Stimulated activated naive CD4-positive, alpha-beta T cell treated with Interleukin-2 at 50 U/mL for 16 hours (primary cell): ENCODE data around the gene MYCBPAP.

Experiments used
- DNase-seq: peaks from one replicate; lab custom pipeline; 2025; lab: John Stamatoyannopoulos, UW

Gene MYCBPAP

DNA sequence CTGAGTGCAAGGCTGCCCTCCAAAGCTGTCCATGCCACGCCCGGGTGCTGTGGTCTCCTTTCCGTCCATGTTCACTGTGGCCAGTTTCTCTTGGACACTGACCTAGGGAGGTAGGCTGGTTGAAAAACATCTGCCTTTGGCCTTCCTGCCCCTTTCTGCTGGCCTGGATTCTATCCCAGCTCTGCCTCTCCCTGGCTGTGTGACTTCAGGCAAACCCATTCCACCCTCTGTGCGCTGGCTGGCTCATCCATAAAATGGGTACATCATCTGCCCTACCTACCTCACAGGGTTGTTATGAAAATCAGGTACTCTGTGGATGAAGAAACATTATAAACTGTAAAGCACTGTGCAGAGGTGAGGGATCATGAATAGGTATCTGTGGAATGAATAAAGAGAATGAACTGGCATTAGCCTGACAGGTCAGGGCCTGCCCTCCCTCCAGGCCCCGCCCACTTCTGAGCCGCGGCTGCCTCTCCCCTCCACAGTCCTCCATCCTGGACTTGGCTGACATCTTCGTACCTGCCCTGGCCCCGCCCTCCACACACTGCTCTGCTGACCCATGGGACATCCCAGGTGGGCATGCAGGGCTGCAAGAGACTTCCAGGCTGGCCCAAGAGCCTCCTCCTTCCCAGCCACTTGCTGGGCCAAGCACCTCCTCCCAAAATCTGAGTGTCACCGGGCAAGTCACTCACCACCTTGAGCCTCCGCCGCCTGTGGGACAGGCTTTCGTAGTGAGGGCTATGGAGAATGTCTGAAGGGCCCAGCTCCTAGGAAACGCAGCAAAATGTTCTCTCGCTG is 31.7 kb downstream of the MYCBPAP start:
- DNase-seq, result no peak

- DNase-seq, result no peak
Measured at GRCh38 chr17:50540560-50541401, 32.5 kb downstream of the MYCBPAP start.

- DNase-seq, result no peak
Measured at GRCh38 chr17:50541402-50541715, 33.1 kb downstream of the MYCBPAP start.

DNA sequence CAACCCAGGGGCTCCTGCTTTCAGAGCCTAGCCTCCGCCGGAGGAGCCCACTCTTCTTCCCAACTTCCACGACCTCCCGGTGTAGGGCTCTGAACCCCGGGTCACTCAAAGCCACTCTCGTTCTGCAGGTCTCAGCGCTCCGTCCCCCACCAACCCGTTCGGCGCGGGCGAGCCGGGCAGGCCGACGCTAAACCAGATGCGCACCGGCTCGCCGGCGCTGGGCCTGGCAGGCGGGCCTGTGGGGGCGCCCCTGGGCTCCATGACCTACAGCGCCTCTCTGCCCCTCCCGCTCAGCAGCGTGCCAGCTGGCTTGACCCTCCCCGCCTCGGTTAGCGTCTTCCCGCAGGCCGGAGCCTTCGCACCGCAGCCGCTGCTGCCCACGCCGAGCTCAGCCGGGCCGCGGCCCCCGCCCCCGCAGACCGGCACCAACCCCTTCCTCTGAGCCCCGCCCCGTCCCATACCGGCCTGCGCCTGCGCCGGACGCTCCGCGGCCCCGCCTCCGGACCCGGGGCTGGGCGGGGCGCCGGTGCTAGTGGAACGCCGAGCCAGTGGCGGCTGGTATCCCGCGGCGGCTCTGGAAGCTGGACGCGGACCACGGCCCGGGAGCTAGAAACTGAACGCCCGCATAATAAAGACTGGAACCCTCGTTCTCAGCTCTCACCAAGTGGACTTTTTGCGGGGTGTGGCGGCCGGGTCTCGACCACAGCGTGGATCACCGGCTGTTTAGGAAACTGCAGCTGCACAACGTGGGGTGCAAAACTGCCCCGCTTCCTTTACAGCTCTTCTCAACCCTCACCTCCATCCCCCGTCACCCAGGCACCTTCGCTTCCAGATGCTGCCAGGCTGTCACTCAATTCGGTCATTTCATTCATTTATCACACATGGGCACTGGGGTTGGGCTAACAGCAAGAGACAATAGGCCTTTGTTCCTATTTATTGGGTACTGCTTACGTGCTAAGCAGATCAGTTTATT is 33.8 kb downstream of the MYCBPAP start:
- peak; percentile 82 for DNase-seq

- no peak for DNase-seq
Measured at GRCh38 chr17:50542795-50543774, 34.8 kb downstream of the MYCBPAP start.

DNA sequence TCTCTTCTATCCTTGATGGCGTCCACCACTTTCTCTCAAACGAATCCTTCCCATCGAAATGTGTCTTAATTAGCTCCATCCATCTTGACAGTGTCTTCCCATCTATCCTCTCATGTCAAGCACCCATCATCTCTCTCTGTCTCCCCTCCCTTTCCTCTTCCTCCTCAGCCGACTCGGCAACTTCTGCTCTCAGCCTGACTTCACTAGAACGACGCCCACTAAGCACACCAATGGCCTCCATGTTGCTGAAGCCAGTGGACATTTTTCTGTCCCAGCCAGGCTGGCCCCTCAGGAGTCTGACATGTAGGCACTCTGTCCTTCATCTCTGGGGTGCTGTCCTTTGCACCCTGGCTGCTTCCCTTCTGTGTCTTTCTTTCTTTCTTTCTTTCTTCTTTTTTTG is 36.3 kb downstream of the MYCBPAP start:
- no peak for DNase-seq

- no peak for DNase-seq
Measured at GRCh38 chr17:50545311-50545710, 37.1 kb downstream of the MYCBPAP start.

- no peak for DNase-seq
Measured at GRCh38 chr17:50546701-50547034, 38.4 kb downstream of the MYCBPAP start.

- peak; percentile 86 for DNase-seq
Measured at GRCh38 chr17:50547035-50547735, 38.9 kb downstream of the MYCBPAP start, which contains the start of gene SPATA20. TSS of gene SPATA20 (plus strand) at chr17:50547174. CDS start at chr17:50547209, 35 bp downstream.

DNA sequence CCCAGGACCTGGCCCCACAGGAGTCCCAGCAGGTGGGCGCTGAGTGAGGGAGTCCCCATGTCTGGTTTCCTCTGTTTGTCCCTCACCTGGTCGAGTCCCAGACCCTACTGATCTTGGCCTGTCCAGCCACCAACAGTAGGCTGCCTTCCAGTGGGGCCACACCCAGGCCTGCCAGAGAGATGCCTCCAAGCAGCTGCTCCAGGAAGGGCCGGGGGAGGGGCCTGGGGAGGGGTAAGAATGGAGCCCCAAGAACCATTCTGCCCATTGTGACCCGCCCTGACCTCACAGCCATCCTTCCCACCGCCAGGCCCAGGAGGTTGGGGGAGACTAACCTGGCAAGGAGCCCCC is 39.5 kb downstream of the MYCBPAP start:
- no peak for DNase-seq

DNA sequence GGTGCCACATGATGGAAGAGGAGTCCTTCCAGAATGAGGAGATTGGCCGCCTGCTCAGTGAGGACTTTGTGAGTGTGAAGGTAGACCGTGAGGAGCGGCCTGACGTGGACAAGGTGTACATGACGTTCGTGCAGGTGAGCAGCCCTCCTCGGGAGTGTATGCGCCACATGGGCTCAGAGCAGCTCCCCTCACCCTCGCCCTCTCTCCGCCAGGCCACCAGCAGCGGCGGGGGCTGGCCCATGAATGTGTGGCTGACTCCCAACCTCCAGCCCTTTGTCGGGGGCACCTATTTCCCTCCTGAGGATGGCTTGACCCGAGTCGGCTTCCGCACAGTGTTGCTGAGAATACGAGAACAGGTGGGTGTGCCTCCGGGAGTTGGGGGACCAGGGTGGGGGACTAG is 40.6 kb downstream of the MYCBPAP start:
- no peak for DNase-seq

DNA sequence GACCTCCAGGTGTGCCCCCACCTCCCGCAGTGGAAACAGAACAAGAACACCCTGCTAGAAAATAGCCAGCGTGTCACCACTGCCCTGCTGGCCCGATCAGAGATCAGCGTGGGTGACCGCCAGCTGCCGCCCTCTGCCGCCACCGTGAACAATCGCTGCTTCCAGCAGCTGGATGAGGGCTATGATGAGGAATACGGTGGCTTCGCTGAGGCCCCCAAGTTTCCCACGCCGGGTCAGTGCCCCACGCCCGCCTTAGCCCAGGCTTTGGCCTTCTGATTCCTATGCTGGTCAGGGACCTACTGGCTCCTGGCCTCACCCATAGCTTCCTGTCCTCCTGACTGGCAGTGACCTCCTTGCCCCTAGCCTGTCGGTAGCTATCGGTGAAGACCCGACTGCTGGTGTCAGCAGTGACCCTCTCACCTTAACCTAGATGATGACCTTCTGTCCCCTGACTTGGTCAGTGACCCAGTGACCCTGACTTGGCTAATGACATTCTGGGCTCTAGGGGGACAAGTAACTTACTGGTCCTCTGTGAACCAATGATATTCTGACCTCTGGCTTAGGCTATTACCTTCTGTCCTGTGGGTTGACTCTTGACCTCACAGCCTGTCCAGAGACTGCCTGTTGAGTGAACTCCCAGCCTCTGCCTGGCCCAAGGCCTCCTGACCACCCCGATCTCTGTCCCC is 41.2 kb downstream of the MYCBPAP start:
- no peak for DNase-seq

- no peak for DNase-seq
Measured at GRCh38 chr17:50549969-50550368, 41.7 kb downstream of the MYCBPAP start.

GRCh38 chr17:50550661-50551432 is 42.6 kb downstream of the MYCBPAP start:
- DNase-seq, result no peak

DNA sequence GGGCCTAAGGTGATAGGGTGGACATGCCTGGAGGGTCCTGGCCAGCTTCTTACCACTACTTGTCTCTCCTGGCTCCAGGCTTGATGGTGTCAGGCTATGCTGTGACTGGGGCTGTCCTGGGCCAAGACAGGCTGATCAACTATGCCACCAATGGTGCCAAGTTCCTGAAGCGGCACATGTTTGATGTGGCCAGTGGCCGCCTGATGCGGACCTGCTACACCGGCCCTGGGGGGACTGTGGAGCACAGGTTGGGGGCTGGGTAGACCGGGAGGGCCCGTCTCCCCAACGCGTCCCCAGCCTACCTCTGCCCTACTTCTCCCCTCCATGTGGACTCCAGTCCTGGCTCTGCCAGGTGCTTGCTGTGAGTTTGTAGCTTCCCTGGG is 43.2 kb downstream of the MYCBPAP start:
- DNase-seq, result no peak

DNA sequence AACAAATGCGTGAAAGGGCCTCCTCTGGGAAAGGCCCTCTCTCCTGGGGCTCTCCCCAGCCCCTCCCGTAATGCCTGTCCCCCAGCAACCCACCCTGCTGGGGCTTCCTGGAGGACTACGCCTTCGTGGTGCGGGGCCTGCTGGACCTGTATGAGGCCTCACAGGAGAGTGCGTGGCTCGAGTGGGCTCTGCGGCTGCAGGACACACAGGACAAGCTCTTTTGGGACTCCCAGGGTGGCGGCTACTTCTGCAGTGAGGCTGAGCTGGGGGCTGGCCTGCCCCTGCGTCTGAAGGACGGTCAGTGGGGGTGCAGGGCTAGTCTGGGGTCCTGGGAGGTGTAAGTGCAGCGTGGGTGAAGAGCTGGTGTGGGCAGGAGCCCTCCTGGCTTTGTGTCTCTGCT is 43.6 kb downstream of the MYCBPAP start:
- DNase-seq, result no peak

DNA sequence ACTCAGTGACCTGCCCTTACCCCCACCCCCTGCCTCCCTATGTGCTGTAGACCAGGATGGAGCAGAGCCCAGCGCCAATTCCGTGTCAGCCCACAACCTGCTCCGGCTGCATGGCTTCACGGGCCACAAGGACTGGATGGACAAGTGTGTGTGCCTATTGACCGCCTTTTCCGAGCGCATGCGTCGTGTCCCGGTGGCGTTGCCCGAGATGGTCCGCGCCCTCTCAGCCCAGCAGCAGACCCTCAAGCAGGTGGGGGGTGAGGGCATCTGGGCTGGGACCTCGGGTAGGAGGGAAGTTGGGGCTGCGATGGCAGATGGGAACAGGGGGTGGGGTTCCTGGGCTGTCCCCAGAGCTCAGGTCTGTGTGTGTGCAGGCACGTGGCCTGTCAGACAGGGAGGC is 46.0 kb downstream of the MYCBPAP start:
- DNase-seq, result no peak

DNA sequence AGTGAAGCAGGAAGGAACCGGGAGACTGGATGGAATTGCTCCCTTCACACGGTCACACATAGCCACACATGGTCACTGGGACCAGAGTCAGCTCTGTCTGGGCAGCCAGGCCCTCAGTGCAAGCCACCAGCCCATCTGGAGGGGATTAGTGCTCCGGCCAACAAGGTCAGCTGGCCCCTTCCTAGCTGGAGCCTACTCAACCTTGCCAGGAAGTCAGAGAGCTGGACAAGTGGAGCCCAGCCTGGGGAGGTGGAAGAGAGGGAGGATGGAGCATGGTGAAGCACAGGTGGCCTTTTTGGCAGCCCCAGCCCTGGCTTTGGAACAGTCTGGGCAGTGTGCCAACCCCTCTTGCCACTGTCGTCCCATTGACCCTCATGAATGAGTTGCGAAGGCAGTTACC is 48.6 kb downstream of the MYCBPAP start:
- DNase-seq, result no peak

GRCh38 chr17:50557630-50558029 is 49.4 kb downstream of the MYCBPAP start:
- DNase-seq, result no peak
